ENCODE data around the gene KCNK5. TPM values are rescaled to one million over a fixed set of nuclear protein-coding genes. Genes with fewer than 3 reads are reported as not detected.

The KCNK5 gene
- total and polyA plus RNA-seq, 2 donors (not counting 1 experiment from before 2014, with no cell fraction given): 0.07 TPM; not detected in 1

DNA sequence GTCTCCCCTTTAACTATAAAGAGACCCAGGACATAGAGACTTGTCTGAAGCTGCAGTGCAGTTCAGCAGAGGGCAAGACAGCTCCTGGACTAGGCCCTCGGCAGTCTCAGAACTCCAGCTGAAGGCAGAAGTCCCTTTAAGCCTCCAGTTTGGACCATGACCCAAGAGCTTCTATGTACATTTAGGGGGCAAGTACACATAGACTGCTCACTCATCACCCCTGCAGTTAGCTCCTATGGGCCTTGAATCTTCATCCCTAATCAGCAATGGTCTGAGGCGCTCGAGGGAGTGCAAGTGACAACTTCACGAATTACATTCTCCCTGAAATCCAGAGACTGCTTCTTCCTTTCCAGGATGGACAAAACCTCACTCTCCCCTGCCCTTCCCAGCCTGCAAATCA lies 47.4 kb downstream of the KCNK5 start:
- Histone ChIP-seq H3K4me3 (ENCODE audit: control extremely low read depth in 1 of 5, extremely low read depth in 1 of 5, insufficient read depth in 1 of 5, low read depth in 2 of 5, low read length in 4 of 5) (no peak overlapping the region), H3K27me3 (replicated peaks in 1 of 4; ENCODE audit: control extremely low read depth in 1 of 4, control insufficient read depth in 3 of 4, insufficient read depth in 4 of 4, low read length in 3 of 4) (no peaks in the 10 kb centered on the region), H3K4me2 (replicated peaks; ENCODE audit: low read depth, low read length, poor library complexity, severe bottlenecking) (no peak overlapping the region), H3K79me2 (ENCODE audit: control insufficient read depth, insufficient read depth, low read length) (no peaks in the 10 kb centered on the region), H3K27ac (ENCODE audit: low read length in 2 of 2) (no peak overlapping the region), H4K20me1 (ENCODE audit: control insufficient read depth, insufficient read depth, low read length, poor library complexity, severe bottlenecking) (no peaks in the 10 kb centered on the region), H3K9ac (ENCODE audit: low read length) (no peak overlapping the region), H3K36me3 (replicated peaks in 1 of 2; ENCODE audit: control extremely low read depth in 1 of 2, control insufficient read depth in 1 of 2, extremely low read depth in 1 of 2, insufficient read depth in 2 of 2, low read length in 1 of 2) (no peaks in the 10 kb centered on the region), H3K4me1 (ENCODE audit: control insufficient read depth in 2 of 2, insufficient read depth in 2 of 2, low read length in 2 of 2) (no peaks in the 10 kb centered on the region), H2AFZ (ENCODE audit: insufficient read depth, low read depth, low read length, poor library complexity, severe bottlenecking) (no peak overlapping the region), H3K9me3 (ENCODE audit: control extremely low read depth in 1 of 3, control insufficient read depth in 2 of 3, insufficient read depth in 1 of 3, low read length in 2 of 3) (peaks cover 1 to 6% (median 5%) of the 10 kb centered on the region in 3 donors)
- 100% methylated on average over 3 of the region's 4 CpGs for WGBS (ENCODE audit: insufficient coverage)
- Mint-ChIP-seq H3K4me3 (no peak overlapping the region), H3K4me1 (no peaks in the 10 kb centered on the region), H3K27ac (no peak overlapping the region), H3K9me3 (ENCODE audit: insufficient read depth) (peaks cover 3% of the 10 kb centered on the region), H3K27me3 (peaks cover 15% of the 10 kb centered on the region)
- no peak for TF ChIP-seq EZH2 (IDR thresholded peaks at IDR 0.05; ENCODE audit: borderline replicate concordance, insufficient read depth, low read depth, low read length, poor library complexity, severe bottlenecking)
- TF ChIP-seq, protein P1, sequence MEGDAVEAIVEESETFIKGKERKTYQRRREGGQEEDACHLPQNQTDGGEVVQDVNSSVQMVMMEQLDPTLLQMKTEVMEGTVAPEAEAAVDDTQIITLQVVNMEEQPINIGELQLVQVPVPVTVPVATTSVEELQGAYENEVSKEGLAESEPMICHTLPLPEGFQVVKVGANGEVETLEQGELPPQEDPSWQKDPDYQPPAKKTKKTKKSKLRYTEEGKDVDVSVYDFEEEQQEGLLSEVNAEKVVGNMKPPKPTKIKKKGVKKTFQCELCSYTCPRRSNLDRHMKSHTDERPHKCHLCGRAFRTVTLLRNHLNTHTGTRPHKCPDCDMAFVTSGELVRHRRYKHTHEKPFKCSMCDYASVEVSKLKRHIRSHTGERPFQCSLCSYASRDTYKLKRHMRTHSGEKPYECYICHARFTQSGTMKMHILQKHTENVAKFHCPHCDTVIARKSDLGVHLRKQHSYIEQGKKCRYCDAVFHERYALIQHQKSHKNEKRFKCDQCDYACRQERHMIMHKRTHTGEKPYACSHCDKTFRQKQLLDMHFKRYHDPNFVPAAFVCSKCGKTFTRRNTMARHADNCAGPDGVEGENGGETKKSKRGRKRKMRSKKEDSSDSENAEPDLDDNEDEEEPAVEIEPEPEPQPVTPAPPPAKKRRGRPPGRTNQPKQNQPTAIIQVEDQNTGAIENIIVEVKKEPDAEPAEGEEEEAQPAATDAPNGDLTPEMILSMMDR (IDR thresholded peaks at IDR 0.05): no peak
- POLR2A ChIA-PET: no interaction called here
- ATAC-seq (ENCODE audit: low read depth) (no peak), DNase-seq (no peak)
- intact Hi-C loops (cut with micrococcal nuclease): no loop called here
- CTCF ChIA-PET: interaction anchor here (0.6 to 1.4 kb wide), 2 partner anchors 15 to 121 kb away, joined by 3 read pairs; no protein-coding TSS in a partner anchor

DNA sequence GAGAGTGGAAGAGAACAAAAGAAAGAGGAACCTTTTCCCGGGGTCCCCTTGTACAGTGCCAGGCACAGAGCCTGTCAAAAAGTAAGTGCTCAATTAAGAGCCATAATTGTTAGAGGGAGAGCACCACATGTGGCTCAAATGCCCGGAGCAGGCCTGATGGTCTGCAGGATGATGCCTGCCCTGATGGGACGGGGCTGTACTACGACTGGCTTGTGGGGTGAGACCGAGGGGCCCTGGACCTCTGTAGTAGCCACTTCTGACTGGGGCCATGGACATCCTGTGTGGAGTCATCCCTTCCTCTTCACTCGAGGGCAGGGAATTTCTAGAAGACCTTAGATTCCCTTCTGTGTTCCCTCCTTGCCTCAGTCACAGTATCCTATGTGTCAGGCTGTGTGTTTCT lies 47.9 kb downstream of the KCNK5 start:
- DNase-seq: no peak
- Histone ChIP-seq H4K20me1 (ENCODE audit: control insufficient read depth, insufficient read depth, low read length, poor library complexity, severe bottlenecking) (no peaks in the 10 kb centered on the region), H2AFZ (ENCODE audit: insufficient read depth, low read depth, low read length, poor library complexity, severe bottlenecking) (no peak overlapping the region), H3K27me3 (replicated peaks in 1 of 4; ENCODE audit: control extremely low read depth in 1 of 4, control insufficient read depth in 3 of 4, insufficient read depth in 4 of 4, low read length in 3 of 4) (no peaks in the 10 kb centered on the region), H3K9ac (ENCODE audit: low read length) (no peak overlapping the region), H3K36me3 (replicated peaks in 1 of 2; ENCODE audit: control extremely low read depth in 1 of 2, control insufficient read depth in 1 of 2, extremely low read depth in 1 of 2, insufficient read depth in 2 of 2, low read length in 1 of 2) (no peaks in the 10 kb centered on the region), H3K4me2 (replicated peaks; ENCODE audit: low read depth, low read length, poor library complexity, severe bottlenecking) (no peak overlapping the region), H3K27ac (ENCODE audit: low read length in 2 of 2) (no peak overlapping the region), H3K9me3 (ENCODE audit: control extremely low read depth in 1 of 3, control insufficient read depth in 2 of 3, insufficient read depth in 1 of 3, low read length in 2 of 3) (peaks cover 1 to 6% (median 5%) of the 10 kb centered on the region in 3 donors), H3K4me3 (ENCODE audit: control extremely low read depth in 1 of 5, extremely low read depth in 1 of 5, insufficient read depth in 1 of 5, low read depth in 2 of 5, low read length in 4 of 5) (no peak overlapping the region), H3K4me1 (ENCODE audit: control insufficient read depth in 2 of 2, insufficient read depth in 2 of 2, low read length in 2 of 2) (no peaks in the 10 kb centered on the region), H3K79me2 (ENCODE audit: control insufficient read depth, insufficient read depth, low read length) (no peaks in the 10 kb centered on the region)
- ATAC-seq (ENCODE audit: low read depth): no peak
- no peak overlapping the region for H3K4me3 Mint-ChIP-seq
- no peak for TF ChIP-seq EZH2 (IDR thresholded peaks at IDR 0.05; ENCODE audit: borderline replicate concordance, insufficient read depth, low read depth, low read length, poor library complexity, severe bottlenecking)
- TF ChIP-seq, protein P1 (IDR thresholded peaks at IDR 0.05): no peak
- peaks cover 15% of the 10 kb centered on the region for H3K27me3 Mint-ChIP-seq
- H3K27ac Mint-ChIP-seq: no peak overlapping the region
- intact Hi-C loops (cut with micrococcal nuclease): no loop called here
- H3K4me1 Mint-ChIP-seq: no peaks in the 10 kb centered on the region
- CTCF ChIA-PET: interaction anchor here (0.6 kb wide), 1 partner anchor 121 kb away, joined by 3 read pairs; no protein-coding TSS in a partner anchor
- POLR2A ChIA-PET: no interaction called here
- 92% methylated on average over 4 of the region's 6 CpGs for WGBS (ENCODE audit: insufficient coverage)
- peaks cover 3% of the 10 kb centered on the region for H3K9me3 Mint-ChIP-seq (ENCODE audit: insufficient read depth)
